ENCODE results near the gene HEY2. TPM values are rescaled to one million over a fixed set of nuclear protein-coding genes. Genes with fewer than 3 reads are reported as not detected.
"Not testable (repeated sequence)": the region's sequence is repeated elsewhere in the genome, so short reads cannot be mapped to it uniquely, and the experiment has no call there.

HEY2 gene
- total RNA-seq, 1 experiment from 2014 or later = 6.6 TPM

- H4K8ac ChIP-seq (replicated peaks; ENCODE audit: insufficient read length, low read depth, low read length) = no peak overlapping the region
- H4K5ac ChIP-seq (ENCODE audit: insufficient read length, low read depth, low read length) = no peak overlapping the region
- no peak overlapping the region for H3K9ac ChIP-seq (ENCODE audit: extremely low read depth, insufficient read length, low read length)
- H2AFZ ChIP-seq (ENCODE audit: low read length) = no peak overlapping the region
- no peak for TF ChIP-seq CTCF (conservative IDR thresholded peaks at IDR 0.05)
- no peak overlapping the region for H3K14ac ChIP-seq (ENCODE audit: insufficient read depth, low read length)
- H4K20me1 ChIP-seq (ENCODE audit: control insufficient read depth, insufficient read depth, insufficient read length) = no peaks in the 10 kb centered on the region
- H3K79me2 ChIP-seq (ENCODE audit: insufficient read depth, low read length) = no peaks in the 10 kb centered on the region
- H3K23ac ChIP-seq (ENCODE audit: insufficient read length, low read depth, low read length) = no peak overlapping the region
- H3K27ac ChIP-seq (ENCODE audit: insufficient read length, low read depth, low read length) = no peak overlapping the region
- H3K4me2 ChIP-seq (ENCODE audit: insufficient read depth, insufficient read length, low read length) = no peak overlapping the region
- H2BK5ac ChIP-seq (ENCODE audit: insufficient read length, low read length) = no peak overlapping the region
- H3K56ac ChIP-seq (ENCODE audit: insufficient read length, low read depth, low read length) = no peak overlapping the region
- H3K79me1 ChIP-seq (ENCODE audit: insufficient read depth, low read depth, low read length, poor library complexity, severe bottlenecking) = no peaks in the 10 kb centered on the region
- no peaks in the 10 kb centered on the region for H3K23me2 ChIP-seq (ENCODE audit: insufficient read length, low read depth, low read length, poor library complexity, severe bottlenecking)
- no peaks in the 10 kb centered on the region for H3K36me3 Mint-ChIP-seq (ENCODE audit: insufficient read depth in 1 of 3, low read depth in 3 of 3)
- H3T11ph ChIP-seq (ENCODE audit: low read length) = no peak overlapping the region
- H2BK12ac ChIP-seq (ENCODE audit: insufficient read length, low read depth, low read length) = no peak overlapping the region
- H3K27me3 ChIP-seq (ENCODE audit: insufficient read depth, low read length) = no peaks in the 10 kb centered on the region
- H3K4me3 Mint-ChIP-seq = no peak overlapping the region
- no peak overlapping the region for H3K4ac ChIP-seq (ENCODE audit: low read depth, low read length)
- H2BK20ac ChIP-seq (ENCODE audit: low read depth, low read length, poor library complexity, severe bottlenecking) = no peak overlapping the region
- no peak overlapping the region for H4K91ac ChIP-seq (ENCODE audit: insufficient read length, low read depth, low read length)
- no peak overlapping the region for H2BK120ac ChIP-seq (ENCODE audit: low read depth, low read length, poor library complexity, severe bottlenecking)
- no peak for DNase-seq
- no peak overlapping the region for H3K27ac Mint-ChIP-seq
- no peak overlapping the region for H3K18ac ChIP-seq (ENCODE audit: insufficient read length, low read depth, low read length)
- H3K4me1 Mint-ChIP-seq = no peaks in the 10 kb centered on the region
- H3K9me3 Mint-ChIP-seq = no peaks in the 10 kb centered on the region
- H2BK15ac ChIP-seq (ENCODE audit: low read depth, low read length) = no peak overlapping the region
- H3K4me1 ChIP-seq (ENCODE audit: insufficient read depth, low read length) = no peaks in the 10 kb centered on the region
- no peaks in the 10 kb centered on the region for H3K27me3 Mint-ChIP-seq (ENCODE audit: low read depth)
- no peaks in the 10 kb centered on the region for H3K9me3 ChIP-seq (ENCODE audit: control insufficient read depth, low read depth, low read length)
- no peak overlapping the region for H2AK5ac ChIP-seq (ENCODE audit: insufficient read length, low read length)
Observed at GRCh38 chr6:125804264-125804663, 54.8 kb downstream of the HEY2 start.

GRCh38 chr6:125804866-125805425, 55.5 kb downstream of the HEY2 start:
- H3K4me1 Mint-ChIP-seq; H4K20me1 ChIP-seq (ENCODE audit: control insufficient read depth, insufficient read depth, insufficient read length): not testable (repeated sequence)

More at GRCh38 chr6:125804866-125805425, 55.5 kb downstream of the HEY2 start:
- not testable (repeated sequence) for H3K27me3 ChIP-seq (ENCODE audit: insufficient read depth, low read length); H4K5ac ChIP-seq (ENCODE audit: insufficient read length, low read depth, low read length); H3K9ac ChIP-seq (ENCODE audit: extremely low read depth, insufficient read length, low read length); H2BK20ac ChIP-seq (ENCODE audit: low read depth, low read length, poor library complexity, severe bottlenecking); H3K9me3 ChIP-seq (ENCODE audit: control insufficient read depth, low read depth, low read length); H2AK5ac ChIP-seq (ENCODE audit: insufficient read length, low read length); H3K4me1 ChIP-seq (ENCODE audit: insufficient read depth, low read length); H4K91ac ChIP-seq (ENCODE audit: insufficient read length, low read depth, low read length); H2BK15ac ChIP-seq (ENCODE audit: low read depth, low read length); H3K4ac ChIP-seq (ENCODE audit: low read depth, low read length); H3K27ac Mint-ChIP-seq; DNase-seq; H3K27ac ChIP-seq (ENCODE audit: insufficient read length, low read depth, low read length); H3T11ph ChIP-seq (ENCODE audit: low read length); H2BK12ac ChIP-seq (ENCODE audit: insufficient read length, low read depth, low read length); H2BK120ac ChIP-seq (ENCODE audit: low read depth, low read length, poor library complexity, severe bottlenecking); H3K79me1 ChIP-seq (ENCODE audit: insufficient read depth, low read depth, low read length, poor library complexity, severe bottlenecking); H3K56ac ChIP-seq (ENCODE audit: insufficient read length, low read depth, low read length); H3K23ac ChIP-seq (ENCODE audit: insufficient read length, low read depth, low read length); H2BK5ac ChIP-seq (ENCODE audit: insufficient read length, low read length); H2AFZ ChIP-seq (ENCODE audit: low read length); H3K79me2 ChIP-seq (ENCODE audit: insufficient read depth, low read length); H3K36me3 Mint-ChIP-seq (ENCODE audit: insufficient read depth in 1 of 3, low read depth in 3 of 3); H3K9me3 Mint-ChIP-seq; H3K4me3 Mint-ChIP-seq; H3K27me3 Mint-ChIP-seq (ENCODE audit: low read depth); H3K18ac ChIP-seq (ENCODE audit: insufficient read length, low read depth, low read length); H3K4me2 ChIP-seq (ENCODE audit: insufficient read depth, insufficient read length, low read length); H4K8ac ChIP-seq (replicated peaks; ENCODE audit: insufficient read length, low read depth, low read length); H3K14ac ChIP-seq (ENCODE audit: insufficient read depth, low read length); H3K23me2 ChIP-seq (ENCODE audit: insufficient read length, low read depth, low read length, poor library complexity, severe bottlenecking)
- no CpG with 5 or more reads among the region's 10 CpGs for WGBS (ENCODE audit: extremely low coverage, insufficient read length, low lambda C conversion rate)

All from H9 (cell line).